ENCODE data around the gene FAM124B. TPM values are rescaled to one million over a fixed set of nuclear protein-coding genes. Genes with fewer than 3 reads are reported as not detected.

Gene FAM124B
- total RNA-seq, 1 donor, result 1.6 TPM

DNA sequence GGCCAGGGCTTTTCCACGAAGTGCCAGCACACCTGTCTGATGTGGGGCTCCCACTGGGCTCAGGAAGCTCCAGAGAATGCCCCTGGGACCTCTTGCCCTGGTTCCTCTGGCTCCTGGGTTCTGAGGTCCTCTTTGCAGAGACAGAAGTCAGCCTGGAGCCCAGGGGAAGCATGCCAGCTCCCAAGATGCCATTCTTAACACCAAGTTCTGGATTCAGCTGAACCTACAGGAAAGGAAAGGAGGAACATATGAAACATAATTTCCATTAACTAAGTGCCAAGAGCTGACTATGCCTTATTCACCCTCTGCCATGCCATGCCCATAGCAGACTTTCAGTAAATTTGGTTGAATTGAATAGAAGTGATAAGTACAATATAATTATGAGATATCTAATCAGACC is 21.9 kb downstream of the FAM124B start:
- H3K27me3 ChIP-seq (ENCODE audit: insufficient read depth, low read length), result no peaks in the 10 kb centered on the region
- no peaks in the 10 kb centered on the region for H3K9me3 ChIP-seq (ENCODE audit: low read depth, low read length)
- peaks cover 36% of the 10 kb centered on the region for H3K4me1 ChIP-seq (ENCODE audit: insufficient read depth, low read length)

DNA sequence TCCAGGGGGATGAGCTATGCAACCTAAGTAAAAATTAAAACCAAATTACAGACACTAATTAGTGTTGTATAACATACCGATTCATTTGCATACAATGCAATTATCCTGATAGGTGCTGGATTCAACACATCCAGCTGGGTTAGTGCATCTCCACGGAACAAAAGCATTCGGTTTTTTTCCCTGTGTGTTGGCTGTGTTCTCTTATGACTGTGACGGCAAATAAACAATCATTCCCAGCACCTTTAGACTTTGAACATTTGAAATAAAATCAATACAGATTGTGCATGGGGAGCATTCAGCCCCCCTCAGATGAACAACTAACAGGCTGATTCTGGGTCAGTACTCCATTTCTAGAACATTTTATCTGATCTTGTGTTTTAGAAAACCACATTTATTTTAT is 22.7 kb downstream of the FAM124B start:
- no peaks in the 10 kb centered on the region for H3K9me3 ChIP-seq (ENCODE audit: low read depth, low read length)
- peaks cover 36% of the 10 kb centered on the region for H3K4me1 ChIP-seq (ENCODE audit: insufficient read depth, low read length)
- no peak overlapping the region for H3K4me3 ChIP-seq (ENCODE audit: low read length)

More for the DNA sequence above, 21.9 kb downstream of the FAM124B start:
- H3K4me3 ChIP-seq (ENCODE audit: low read length), result no peak overlapping the region

DNA sequence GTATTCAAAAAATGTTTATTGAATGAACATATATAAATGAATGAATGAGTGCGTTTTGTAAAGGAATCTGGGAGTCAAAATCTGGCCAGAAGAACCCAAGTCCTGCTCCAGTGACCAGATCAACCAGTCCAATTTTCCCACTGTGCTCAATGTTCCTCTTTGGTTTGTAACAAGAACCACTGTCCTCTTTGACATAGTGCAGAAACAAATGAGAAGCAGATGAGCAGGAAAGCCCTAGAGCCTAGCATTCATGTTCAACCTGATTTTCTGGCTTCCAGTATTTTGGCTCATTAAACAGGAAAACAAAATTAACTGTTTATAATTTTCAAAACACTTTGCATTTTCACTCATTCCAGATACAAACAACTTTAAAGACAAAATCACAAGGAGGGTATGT is 23.2 kb downstream of the FAM124B start:
- Histone ChIP-seq H3K4me1 (ENCODE audit: insufficient read depth, low read length) (peaks cover 36% of the 10 kb centered on the region), H3K4me3 (ENCODE audit: low read length) (no peak overlapping the region), H3K9me3 (ENCODE audit: low read depth, low read length) (no peaks in the 10 kb centered on the region)

More for the DNA sequence above, 22.7 kb downstream of the FAM124B start:
- H3K27me3 ChIP-seq (ENCODE audit: insufficient read depth, low read length), result no peaks in the 10 kb centered on the region

DNA sequence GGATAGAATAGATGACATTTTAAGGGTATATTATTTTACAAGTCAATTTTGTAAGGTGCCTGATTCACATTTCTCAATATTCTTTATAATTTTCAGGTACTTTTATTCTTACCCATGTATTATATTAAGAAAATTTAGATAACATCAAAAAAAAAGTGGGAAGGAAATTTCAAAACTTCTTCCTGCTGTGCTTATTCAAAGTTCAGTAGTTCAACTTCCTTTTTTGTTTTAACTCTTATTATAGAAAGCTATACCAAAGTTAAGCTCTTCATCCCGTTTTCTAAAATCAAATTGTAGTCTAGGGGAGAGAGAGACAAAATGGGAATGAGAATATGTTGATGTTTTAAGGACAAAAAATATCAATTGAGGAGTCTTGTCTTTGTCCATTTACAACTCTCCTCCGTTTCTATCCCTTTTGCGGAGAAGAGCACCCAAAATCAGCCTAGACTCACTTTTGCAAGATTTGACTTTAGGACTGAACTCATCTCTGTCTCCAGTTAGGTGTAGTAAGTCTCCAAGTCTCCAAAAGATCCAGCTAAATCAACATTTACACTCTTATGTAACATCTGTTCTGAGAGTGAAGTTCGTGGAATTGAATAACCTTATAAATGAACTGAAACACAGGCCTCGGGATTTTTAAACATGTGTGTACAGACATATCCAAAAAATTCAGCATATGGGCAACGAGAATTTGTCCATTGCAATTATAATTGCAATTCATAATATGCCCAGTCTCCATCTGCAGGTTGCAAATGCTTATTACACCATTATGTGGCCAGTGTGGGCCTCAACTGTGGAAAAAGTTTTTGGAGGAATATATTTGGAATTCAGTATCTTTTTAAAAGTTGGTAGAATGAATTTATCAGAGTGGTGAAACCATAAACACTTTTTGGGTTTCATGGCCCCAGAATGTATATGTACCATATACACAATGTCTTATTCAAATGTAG is 23.9 kb downstream of the FAM124B start:
- Histone ChIP-seq H3K4me1 (ENCODE audit: insufficient read depth, low read length) (peaks cover 36% of the 10 kb centered on the region), H3K4me3 (ENCODE audit: low read length) (no peak overlapping the region), H3K9me3 (ENCODE audit: low read depth, low read length) (no peaks in the 10 kb centered on the region), H3K27me3 (ENCODE audit: insufficient read depth, low read length) (no peaks in the 10 kb centered on the region)

More for the DNA sequence above, 23.2 kb downstream of the FAM124B start:
- no peaks in the 10 kb centered on the region for H3K27me3 ChIP-seq (ENCODE audit: insufficient read depth, low read length)

DNA sequence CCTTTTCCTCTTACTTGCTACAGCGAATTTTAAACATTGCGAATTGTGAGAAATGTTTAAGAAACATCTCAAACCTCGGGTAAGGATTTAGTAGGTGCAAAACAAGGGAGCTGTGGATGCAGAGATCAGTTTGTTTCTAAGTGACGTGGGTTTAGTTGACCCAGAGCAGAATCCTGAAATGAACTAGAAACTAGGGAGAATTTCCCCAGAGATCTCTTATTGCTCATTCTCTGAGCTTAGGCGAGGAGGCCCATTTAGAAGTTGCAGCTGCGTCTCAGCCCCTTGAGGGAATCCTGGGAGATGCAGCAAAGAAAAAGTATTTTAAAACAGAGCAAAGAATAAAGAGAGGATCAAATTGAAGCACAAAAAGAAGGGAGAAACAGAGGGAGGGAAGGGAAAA is 29.3 kb downstream of the FAM124B start:
- peaks cover 15% of the 10 kb centered on the region for H3K4me1 ChIP-seq (ENCODE audit: insufficient read depth, low read length)
- no peaks in the 10 kb centered on the region for H3K9me3 ChIP-seq (ENCODE audit: low read depth, low read length)
- no peaks in the 10 kb centered on the region for H3K27me3 ChIP-seq (ENCODE audit: insufficient read depth, low read length)
- H3K4me3 ChIP-seq (ENCODE audit: low read length), result no peak overlapping the region

DNA sequence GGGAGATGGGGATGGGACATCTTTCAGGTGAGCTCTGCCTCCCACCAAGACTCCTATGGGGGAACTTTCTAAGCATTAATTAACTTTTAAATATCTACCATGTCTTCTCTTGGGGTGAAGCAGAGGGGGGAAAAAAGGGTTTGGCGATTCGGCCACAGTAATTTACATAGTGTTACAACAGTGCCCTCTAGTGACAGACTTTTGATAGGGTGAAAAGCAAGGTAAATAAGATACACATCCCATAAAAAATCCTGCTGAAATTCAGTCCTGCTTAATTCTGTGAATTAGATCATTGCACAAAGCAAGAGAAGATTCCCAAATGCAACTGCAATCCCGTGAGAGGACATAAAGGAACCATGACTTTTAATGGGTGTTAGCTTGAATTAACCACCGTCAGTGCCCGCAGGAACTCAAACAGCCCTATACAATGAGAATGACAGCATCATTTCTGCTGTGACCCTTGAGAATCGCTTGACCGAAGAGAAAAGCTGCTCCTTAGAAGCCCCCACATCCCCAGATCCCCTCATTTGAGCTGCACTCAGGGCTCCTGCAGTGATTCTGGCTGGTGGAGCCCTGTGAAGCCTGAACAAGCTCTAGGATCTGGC is 32.8 kb downstream of the FAM124B start:
- Histone ChIP-seq H3K9me3 (ENCODE audit: low read depth, low read length) (no peaks in the 10 kb centered on the region), H3K4me1 (ENCODE audit: insufficient read depth, low read length) (no peaks in the 10 kb centered on the region), H3K27me3 (ENCODE audit: insufficient read depth, low read length) (no peaks in the 10 kb centered on the region), H3K4me3 (ENCODE audit: low read length) (no peak overlapping the region)

DNA sequence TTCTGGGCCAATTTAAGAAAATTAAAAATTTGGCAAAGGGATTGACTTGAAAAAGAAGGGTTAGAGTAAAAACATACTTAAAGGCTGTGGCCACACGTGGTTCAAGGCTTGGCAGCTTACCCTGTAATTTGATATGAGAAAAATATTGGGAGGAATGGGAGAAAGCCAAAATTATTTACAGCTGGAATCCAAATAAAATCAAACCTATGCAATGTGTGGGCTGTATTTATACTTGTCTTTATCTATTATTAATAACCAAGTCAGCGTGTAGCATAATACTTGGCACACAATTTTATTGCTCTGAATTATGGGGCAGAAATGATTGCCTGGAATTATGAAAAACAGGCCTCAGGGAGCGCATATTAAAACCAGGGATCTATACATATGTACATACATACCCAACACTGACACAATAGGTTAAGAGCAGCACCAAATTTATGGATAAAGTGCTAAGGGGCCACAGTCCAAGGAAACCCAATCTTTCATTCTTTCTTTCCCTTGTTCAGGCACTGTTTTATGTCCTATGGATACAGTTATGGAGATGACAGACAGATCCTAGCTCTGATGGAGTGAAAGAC is 35.6 kb downstream of the FAM124B start:
- no peak overlapping the region for H3K4me3 ChIP-seq (ENCODE audit: low read length)
- no peaks in the 10 kb centered on the region for H3K4me1 ChIP-seq (ENCODE audit: insufficient read depth, low read length)
- H3K27me3 ChIP-seq (ENCODE audit: insufficient read depth, low read length), result no peaks in the 10 kb centered on the region
- H3K9me3 ChIP-seq (ENCODE audit: low read depth, low read length), result no peaks in the 10 kb centered on the region

DNA sequence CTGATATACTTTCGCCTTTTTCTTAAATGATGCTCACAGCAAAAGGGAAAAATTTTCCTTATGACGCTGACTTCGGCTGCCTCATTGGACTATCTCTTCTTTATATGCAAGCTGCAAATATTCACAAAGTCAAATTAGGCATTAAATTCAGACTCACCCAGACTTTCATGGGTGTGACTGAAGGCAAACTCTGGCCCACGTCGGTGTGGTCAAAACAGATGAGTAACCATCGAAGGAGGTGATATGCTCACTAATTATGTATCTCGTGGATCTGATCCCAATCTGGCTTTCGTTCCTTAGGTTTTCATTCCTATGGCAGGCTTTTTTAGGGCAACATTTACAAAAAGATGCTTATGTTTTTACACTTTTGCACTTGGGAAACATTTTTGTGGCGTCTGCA is 36.6 kb downstream of the FAM124B start:
- H3K9me3 ChIP-seq (ENCODE audit: low read depth, low read length), result no peaks in the 10 kb centered on the region
- H3K4me1 ChIP-seq (ENCODE audit: insufficient read depth, low read length), result no peaks in the 10 kb centered on the region
- no peak overlapping the region for H3K4me3 ChIP-seq (ENCODE audit: low read length)
- H3K27me3 ChIP-seq (ENCODE audit: insufficient read depth, low read length), result no peaks in the 10 kb centered on the region

DNA sequence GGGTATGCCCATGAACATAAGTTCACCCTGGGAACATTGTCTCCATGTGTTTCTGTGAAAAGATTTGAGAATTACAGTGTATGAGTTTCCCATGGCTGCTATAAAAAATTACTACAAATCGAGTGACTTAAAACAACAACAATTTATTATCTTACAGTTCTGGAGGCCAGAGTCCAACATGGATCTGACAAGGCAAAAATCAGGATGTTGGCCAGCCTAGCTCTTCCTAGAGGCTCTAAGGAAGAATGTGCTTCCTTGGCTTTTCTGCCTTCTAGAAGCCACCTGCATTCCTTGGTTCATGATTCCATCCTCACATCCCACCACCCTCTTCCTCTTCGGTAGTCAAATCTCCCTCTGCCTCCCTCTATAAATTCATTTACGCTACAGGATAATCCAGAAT is 38.6 kb downstream of the FAM124B start:
- Histone ChIP-seq H3K9me3 (ENCODE audit: low read depth, low read length) (no peaks in the 10 kb centered on the region), H3K4me3 (ENCODE audit: low read length) (no peak overlapping the region), H3K4me1 (ENCODE audit: insufficient read depth, low read length) (no peaks in the 10 kb centered on the region), H3K27me3 (ENCODE audit: insufficient read depth, low read length) (no peaks in the 10 kb centered on the region)

DNA sequence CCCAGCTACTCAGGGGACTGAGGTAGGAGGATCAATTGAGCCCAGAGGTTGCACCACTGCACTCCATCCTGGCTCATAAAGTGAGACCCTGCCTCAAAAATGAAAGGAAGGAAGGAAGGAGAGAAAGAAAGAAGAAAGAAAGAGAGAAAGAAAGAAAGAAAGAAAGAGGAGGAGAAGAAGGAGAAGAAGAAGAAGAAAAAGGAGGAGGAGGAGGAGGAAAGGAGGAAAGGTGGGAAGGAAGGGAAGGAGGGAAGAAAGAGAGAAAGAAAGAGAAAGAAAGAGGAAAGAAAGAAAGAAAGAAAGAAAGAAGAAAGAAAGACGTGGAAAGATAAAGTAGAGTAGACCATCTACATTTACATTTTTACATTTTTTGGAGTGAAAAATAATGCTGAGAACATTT is 39.8 kb downstream of the FAM124B start:
- H3K4me1 ChIP-seq (ENCODE audit: insufficient read depth, low read length), result no peaks in the 10 kb centered on the region
- H3K4me3 ChIP-seq (ENCODE audit: low read length), result no peak overlapping the region
- H3K27me3 ChIP-seq (ENCODE audit: insufficient read depth, low read length), result no peaks in the 10 kb centered on the region
- no peaks in the 10 kb centered on the region for H3K9me3 ChIP-seq (ENCODE audit: low read depth, low read length)

DNA sequence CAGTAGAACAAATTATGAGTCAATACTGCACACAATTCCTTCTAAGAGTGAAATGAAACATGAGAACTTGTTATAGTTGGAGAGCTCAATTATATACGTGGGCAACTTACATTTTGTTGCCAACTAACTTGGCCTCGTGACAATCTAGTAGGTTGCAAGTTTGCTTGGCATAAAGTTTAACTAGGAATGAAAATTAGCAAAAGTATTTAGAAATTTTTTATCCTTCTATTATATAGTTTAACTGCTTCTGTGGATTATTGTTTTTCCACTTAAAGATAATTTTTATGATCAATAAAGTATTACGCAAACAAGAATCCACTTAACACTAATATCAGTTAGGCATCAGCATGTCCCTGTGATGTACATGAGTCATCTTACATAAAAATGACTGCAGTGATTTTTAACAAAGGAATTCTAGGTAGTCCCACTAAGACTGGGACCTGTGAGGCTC is 41.1 kb downstream of the FAM124B start:
- H3K4me3 ChIP-seq (ENCODE audit: low read length), result no peak overlapping the region
- H3K9me3 ChIP-seq (ENCODE audit: low read depth, low read length), result no peaks in the 10 kb centered on the region
- no peaks in the 10 kb centered on the region for H3K4me1 ChIP-seq (ENCODE audit: insufficient read depth, low read length)
- H3K27me3 ChIP-seq (ENCODE audit: insufficient read depth, low read length), result no peaks in the 10 kb centered on the region

DNA sequence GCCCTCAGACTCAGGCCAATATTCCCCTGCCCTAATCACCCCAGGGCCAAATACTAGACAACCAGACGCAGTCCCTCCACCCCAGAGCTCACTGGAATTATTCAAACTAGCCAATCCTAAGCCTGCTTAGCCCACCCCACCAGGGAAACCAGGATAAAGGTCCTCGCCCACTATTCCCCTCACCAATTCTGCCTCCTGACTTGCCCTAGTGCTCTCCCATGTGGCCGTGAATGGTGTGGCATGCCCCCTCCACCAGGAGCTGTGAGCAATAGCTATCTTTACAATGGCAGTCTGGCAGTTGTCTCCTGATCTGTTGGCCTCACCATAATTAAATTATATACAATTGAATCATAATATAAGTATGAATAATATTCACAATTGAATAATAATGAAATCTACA is 42.3 kb downstream of the FAM124B start:
- Histone ChIP-seq H3K9me3 (ENCODE audit: low read depth, low read length) (no peaks in the 10 kb centered on the region), H3K27me3 (ENCODE audit: insufficient read depth, low read length) (no peaks in the 10 kb centered on the region), H3K4me3 (ENCODE audit: low read length) (no peak overlapping the region), H3K4me1 (ENCODE audit: insufficient read depth, low read length) (no peaks in the 10 kb centered on the region)

DNA sequence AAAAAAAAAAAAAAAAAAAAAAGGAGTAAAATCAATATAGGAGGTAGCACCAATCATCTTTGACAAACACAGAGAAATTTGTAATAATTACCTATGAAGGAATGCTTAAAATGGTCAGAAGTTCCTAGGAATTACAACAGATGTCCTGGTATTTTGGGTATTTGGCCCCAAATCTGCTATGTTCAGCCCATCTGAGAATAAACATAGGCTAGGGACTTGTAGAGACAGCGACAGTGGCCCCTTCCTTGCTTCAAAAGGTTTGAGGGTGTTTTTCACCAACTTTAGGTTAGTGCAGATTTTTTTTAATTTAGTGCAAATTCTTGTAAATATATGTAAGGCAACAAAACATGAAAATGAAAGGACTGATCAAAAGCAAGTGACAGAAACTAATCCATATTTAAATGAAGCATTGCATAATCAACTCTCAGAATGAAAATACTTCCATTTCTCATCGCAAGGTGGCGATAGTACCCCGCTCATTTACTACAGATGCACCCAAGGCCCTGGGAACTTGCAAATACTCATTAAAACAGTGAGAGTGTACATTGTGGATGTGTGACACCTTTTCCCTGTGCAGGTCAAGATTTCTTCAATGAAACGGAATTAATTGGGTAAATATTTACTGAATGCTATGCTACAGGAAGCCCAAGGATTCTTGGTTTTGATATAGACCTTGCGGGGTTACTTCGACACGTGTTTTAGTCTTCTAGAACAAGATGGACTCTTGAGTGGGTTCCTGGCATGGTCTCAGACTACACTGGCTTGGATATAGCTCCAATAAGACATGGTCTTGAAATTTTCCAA is 44.6 kb downstream of the FAM124B start:
- H3K27me3 ChIP-seq (ENCODE audit: insufficient read depth, low read length), result no peaks in the 10 kb centered on the region
- H3K4me3 ChIP-seq (ENCODE audit: low read length), result no peak overlapping the region
- H3K9me3 ChIP-seq (ENCODE audit: low read depth, low read length), result no peaks in the 10 kb centered on the region
- H3K4me1 ChIP-seq (ENCODE audit: insufficient read depth, low read length), result no peaks in the 10 kb centered on the region

DNA sequence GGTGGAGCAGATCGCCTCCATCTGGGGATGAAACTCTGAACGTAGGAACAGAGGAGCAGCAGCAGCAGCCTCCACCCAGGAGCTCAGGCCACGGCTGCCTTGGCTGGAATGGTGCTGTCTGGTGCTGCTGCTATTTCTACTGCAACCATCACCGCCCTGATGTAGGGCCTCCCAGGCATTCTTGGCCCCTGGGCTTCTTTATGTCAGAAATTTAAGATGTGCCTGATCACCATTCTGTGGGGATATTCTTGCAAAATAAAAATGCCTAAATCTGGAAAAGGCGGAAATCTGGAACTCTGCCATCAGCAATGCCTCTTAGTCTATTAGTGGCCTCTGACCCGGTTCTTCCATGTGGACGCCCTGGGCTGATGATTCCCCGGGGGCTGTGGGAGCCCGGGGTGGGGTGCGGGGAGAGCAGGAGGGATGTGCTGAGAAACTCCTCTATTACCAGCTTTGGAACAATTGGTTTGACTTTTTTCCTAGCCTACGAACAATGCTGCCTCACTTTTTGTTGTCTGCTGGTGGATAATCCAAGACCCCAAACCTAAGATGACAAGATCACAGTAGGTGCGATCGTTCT is 47.2 kb downstream of the FAM124B start:
- no peaks in the 10 kb centered on the region for H3K9me3 ChIP-seq (ENCODE audit: low read depth, low read length)

More for the DNA sequence above, 47.2 kb downstream of the FAM124B start:
- no peaks in the 10 kb centered on the region for H3K27me3 ChIP-seq (ENCODE audit: insufficient read depth, low read length)
- no peak overlapping the region for H3K4me3 ChIP-seq (ENCODE audit: low read length)
- no peaks in the 10 kb centered on the region for H3K4me1 ChIP-seq (ENCODE audit: insufficient read depth, low read length)
